ENCODE data around the gene FOXP1.

DNA sequence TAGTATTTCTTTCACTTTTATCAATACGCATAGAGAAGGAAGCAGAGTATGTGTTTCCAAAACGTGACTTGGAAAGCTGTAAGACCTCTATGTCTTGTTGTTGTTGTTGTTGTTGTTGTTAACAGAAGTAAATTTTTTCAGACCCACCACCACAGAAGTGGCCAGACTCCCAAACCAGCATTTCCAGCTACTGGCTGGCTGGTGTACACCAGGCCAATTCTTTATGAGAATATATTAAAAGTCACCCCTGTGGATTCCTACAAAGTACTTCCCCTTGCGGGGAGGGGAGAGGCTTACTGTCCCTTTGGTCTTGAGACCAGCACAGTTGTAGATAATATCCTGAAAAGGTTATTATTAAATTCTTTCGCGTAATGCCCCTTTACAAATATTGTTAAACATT is 1.6 kb upstream of the FOXP1 start:
- TF ChIP-seq BCL11A (IDR thresholded peaks at IDR 0.05; ENCODE audit: low read depth in 2 of 2, low read length in 2 of 2) = no peak
- TF ChIP-seq, protein P1, sequence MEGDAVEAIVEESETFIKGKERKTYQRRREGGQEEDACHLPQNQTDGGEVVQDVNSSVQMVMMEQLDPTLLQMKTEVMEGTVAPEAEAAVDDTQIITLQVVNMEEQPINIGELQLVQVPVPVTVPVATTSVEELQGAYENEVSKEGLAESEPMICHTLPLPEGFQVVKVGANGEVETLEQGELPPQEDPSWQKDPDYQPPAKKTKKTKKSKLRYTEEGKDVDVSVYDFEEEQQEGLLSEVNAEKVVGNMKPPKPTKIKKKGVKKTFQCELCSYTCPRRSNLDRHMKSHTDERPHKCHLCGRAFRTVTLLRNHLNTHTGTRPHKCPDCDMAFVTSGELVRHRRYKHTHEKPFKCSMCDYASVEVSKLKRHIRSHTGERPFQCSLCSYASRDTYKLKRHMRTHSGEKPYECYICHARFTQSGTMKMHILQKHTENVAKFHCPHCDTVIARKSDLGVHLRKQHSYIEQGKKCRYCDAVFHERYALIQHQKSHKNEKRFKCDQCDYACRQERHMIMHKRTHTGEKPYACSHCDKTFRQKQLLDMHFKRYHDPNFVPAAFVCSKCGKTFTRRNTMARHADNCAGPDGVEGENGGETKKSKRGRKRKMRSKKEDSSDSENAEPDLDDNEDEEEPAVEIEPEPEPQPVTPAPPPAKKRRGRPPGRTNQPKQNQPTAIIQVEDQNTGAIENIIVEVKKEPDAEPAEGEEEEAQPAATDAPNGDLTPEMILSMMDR (IDR thresholded peaks at IDR 0.05; ENCODE audit: control extremely low read depth in 1 of 3, insufficient read depth in 1 of 3, low read depth in 1 of 3, low read length in 3 of 3) = no peak
- no peak for TF ChIP-seq JUN (IDR thresholded peaks at IDR 0.05; ENCODE audit: low read depth, low read length)
- TF ChIP-seq POLR2A (IDR thresholded peaks at IDR 0.05; ENCODE audit: control extremely low read depth in 1 of 2, low read depth in 2 of 2, low read length in 2 of 2) = no peak
- no peak for TF ChIP-seq SUZ12 (IDR thresholded peaks at IDR 0.05; ENCODE audit: low read length)
- TF ChIP-seq, protein P2, sequence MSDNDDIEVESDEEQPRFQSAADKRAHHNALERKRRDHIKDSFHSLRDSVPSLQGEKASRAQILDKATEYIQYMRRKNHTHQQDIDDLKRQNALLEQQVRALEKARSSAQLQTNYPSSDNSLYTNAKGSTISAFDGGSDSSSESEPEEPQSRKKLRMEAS (IDR thresholded peaks at IDR 0.05) = no peak
- TF ChIP-seq MAFK (IDR thresholded peaks at IDR 0.05; ENCODE audit: low read depth, low read length) = no peak

Measured in H1 (cell line).